ENCODE results near the gene DAZL.

Gene DAZL, protein sequence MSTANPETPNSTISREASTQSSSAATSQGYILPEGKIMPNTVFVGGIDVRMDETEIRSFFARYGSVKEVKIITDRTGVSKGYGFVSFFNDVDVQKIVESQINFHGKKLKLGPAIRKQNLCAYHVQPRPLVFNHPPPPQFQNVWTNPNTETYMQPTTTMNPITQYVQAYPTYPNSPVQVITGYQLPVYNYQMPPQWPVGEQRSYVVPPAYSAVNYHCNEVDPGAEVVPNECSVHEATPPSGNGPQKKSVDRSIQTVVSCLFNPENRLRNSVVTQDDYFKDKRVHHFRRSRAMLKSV

DNA sequence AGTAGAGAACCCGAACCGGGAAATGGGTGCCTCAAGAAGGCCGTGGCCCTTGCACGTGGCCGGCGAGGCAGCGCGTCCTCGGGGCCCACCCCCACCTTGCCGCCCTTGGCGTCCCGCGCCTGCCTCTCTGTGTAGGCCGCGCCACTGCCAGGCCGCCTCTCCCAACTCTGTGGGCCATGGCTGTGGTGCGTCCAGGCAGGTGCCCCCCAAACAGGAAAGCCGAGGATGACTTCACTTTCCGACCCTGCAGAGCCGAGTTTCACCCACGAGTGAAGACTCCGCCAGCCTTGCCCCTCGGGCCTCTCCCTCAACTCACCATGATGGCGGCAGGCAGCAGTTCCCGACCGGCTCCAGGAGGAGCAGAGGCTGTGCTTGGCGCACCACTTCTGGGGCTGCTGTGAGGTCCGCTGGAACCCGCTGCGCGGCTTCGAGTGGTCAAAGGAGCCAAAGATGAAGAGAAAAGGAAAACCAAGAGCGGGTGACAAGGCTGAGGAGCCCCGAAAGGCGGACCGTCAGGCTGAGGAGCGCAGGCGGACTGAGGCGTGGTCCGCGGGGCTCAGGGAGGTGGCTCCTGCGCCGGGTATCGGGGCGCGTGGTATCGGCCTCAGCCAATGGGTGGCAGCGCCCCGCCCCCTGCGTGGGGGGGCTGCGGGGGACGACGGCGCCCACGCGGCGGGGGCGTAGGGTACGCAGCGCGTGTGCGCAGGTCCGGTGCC is at the start of gene DAZL:
DAZL (minus strand) TSS at position 537 of the 716 bp plus-strand sequence; CDS start at position 319, 218 bp downstream.
- no peak for DNase-seq (ENCODE audit: extremely low read depth, insufficient read length)
- TF ChIP-seq, protein P1, sequence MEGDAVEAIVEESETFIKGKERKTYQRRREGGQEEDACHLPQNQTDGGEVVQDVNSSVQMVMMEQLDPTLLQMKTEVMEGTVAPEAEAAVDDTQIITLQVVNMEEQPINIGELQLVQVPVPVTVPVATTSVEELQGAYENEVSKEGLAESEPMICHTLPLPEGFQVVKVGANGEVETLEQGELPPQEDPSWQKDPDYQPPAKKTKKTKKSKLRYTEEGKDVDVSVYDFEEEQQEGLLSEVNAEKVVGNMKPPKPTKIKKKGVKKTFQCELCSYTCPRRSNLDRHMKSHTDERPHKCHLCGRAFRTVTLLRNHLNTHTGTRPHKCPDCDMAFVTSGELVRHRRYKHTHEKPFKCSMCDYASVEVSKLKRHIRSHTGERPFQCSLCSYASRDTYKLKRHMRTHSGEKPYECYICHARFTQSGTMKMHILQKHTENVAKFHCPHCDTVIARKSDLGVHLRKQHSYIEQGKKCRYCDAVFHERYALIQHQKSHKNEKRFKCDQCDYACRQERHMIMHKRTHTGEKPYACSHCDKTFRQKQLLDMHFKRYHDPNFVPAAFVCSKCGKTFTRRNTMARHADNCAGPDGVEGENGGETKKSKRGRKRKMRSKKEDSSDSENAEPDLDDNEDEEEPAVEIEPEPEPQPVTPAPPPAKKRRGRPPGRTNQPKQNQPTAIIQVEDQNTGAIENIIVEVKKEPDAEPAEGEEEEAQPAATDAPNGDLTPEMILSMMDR (IDR thresholded peaks at IDR 0.05; ENCODE audit: insufficient read depth, low read length, poor library complexity, severe bottlenecking) = no peak
- H3K36me3 ChIP-seq (ENCODE audit: control insufficient read depth, insufficient read depth, low read length) = no peaks in the 10 kb centered on the region
- H3K4me3 ChIP-seq (replicated peaks; ENCODE audit: low read depth, low read length) = no peak within 1 kb of the TSS
- H3K27me3 ChIP-seq (replicated peaks; ENCODE audit: control insufficient read depth, insufficient read depth, low read length) = no peaks in the 10 kb centered on the region

DNA sequence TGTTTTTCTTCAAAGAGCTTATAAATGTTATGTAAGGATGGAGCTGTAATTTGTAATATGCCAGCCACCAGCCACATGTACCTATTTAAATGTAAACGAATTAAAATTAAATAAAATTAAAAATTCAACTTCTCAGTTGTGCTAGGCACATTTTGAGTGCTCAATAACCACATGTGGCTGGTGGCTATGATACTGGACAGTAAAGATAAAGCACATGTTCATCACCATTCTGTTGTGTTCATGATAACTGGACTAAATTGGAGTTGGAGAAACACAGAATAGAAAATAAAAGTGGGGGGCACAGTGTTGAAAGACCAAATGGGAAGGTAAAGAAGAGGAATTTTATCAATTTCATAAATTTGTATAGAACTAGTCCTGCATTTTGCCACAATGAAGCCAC is 49.8 kb upstream of the DAZL start:
- Histone ChIP-seq H3K4me3 (replicated peaks; ENCODE audit: low read depth, low read length) (no peak overlapping the region), H3K36me3 (ENCODE audit: control insufficient read depth, insufficient read depth, low read length) (no peaks in the 10 kb centered on the region), H3K27me3 (replicated peaks; ENCODE audit: control insufficient read depth, insufficient read depth, low read length) (no peaks in the 10 kb centered on the region; the same call in 1 of the 2 replicates)
- DNase-seq (ENCODE audit: extremely low read depth, insufficient read length) = no peak
- TF ChIP-seq, protein P1 (IDR thresholded peaks at IDR 0.05; ENCODE audit: insufficient read depth, low read length, poor library complexity, severe bottlenecking) = no peak

DNA sequence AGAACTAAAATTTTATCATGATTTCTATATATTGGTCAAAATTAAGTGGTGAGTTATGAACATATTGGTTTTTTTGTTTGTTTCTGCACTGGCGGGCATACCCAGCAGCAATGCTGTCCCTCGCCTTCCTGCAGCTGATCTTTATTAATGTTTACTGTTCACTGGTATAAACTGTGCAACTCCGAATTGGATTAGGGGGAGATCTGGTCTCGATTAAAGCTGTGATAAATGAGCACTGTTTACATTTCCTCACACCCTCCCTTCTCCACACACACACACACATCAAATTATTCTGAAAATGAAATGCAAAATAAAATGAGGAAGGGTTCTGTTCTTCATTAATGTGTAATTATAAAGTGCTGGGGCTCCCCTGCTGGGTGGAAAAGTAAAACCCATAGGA is 48.5 kb upstream of the DAZL start:
- no peaks in the 10 kb centered on the region; the same call in 1 of the 2 replicates for H3K27me3 ChIP-seq (replicated peaks; ENCODE audit: control insufficient read depth, insufficient read depth, low read length)
- TF ChIP-seq, protein P1 (IDR thresholded peaks at IDR 0.05; ENCODE audit: insufficient read depth, low read length, poor library complexity, severe bottlenecking) = no peak
- no peak overlapping the region for H3K4me3 ChIP-seq (replicated peaks; ENCODE audit: low read depth, low read length)
- DNase-seq (ENCODE audit: extremely low read depth, insufficient read length) = no peak
- no peaks in the 10 kb centered on the region for H3K36me3 ChIP-seq (ENCODE audit: control insufficient read depth, insufficient read depth, low read length)

DNA sequence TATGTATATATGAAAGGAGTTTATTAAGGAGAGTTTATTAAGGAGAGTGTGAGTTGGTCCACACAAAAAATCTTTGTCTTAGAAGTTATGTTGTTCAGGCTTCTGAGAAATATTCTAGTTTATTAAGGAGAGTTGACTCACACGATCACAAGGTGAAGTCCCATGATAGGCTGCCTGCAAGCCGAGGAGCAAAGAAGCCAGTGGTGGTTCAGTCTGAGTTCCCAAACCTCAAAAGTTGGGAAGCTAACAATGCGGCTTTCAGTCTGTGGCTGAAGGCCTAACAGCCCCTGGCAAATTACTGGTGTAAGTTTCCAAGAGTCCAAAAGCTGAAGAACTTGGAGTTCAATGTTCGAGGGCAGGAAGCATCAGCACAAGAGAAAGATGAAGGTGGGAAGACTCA is 42.4 kb upstream of the DAZL start:
- TF ChIP-seq, protein P1 (IDR thresholded peaks at IDR 0.05; ENCODE audit: insufficient read depth, low read length, poor library complexity, severe bottlenecking) = no peak
- H3K36me3 ChIP-seq (ENCODE audit: control insufficient read depth, insufficient read depth, low read length) = no peaks in the 10 kb centered on the region
- H3K4me3 ChIP-seq (replicated peaks; ENCODE audit: low read depth, low read length) = no peak overlapping the region
- no peak for DNase-seq (ENCODE audit: extremely low read depth, insufficient read length)
- no peaks in the 10 kb centered on the region; the same call in 1 of the 2 replicates for H3K27me3 ChIP-seq (replicated peaks; ENCODE audit: control insufficient read depth, insufficient read depth, low read length)

DNA sequence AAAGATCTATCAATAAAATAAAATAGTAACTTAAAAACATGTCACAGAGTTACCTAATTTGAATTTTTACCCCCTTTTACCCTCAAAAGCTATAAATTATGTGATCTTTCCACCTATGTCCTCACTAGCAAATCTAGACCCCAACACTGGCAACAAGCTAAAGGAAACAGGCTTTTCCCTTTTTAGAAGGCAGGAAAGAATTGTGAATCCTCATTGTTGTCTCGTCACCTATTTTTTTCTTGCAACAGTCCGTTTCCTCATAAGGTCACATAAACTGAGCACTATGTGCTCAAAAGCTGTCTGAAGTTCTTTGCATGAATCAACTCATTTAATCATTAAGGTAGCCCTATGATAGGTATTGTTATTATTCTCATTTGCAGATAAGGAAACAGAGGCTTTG is 34.6 kb upstream of the DAZL start:
- Histone ChIP-seq H3K27me3 (replicated peaks; ENCODE audit: control insufficient read depth, insufficient read depth, low read length) (no peaks in the 10 kb centered on the region), H3K36me3 (ENCODE audit: control insufficient read depth, insufficient read depth, low read length) (no peaks in the 10 kb centered on the region), H3K4me3 (replicated peaks; ENCODE audit: low read depth, low read length) (no peak overlapping the region)
- no peak for DNase-seq (ENCODE audit: extremely low read depth, insufficient read length)
- TF ChIP-seq, protein P1 (IDR thresholded peaks at IDR 0.05; ENCODE audit: insufficient read depth, low read length, poor library complexity, severe bottlenecking) = no peak
